GM19455 (cell line): ENCODE measurements around the gene IL4I1.

ENCODE experiments used
- ATAC-seq: cut with Tn5 transposase; IDR thresholded peaks from one replicate; pipeline ENCODE4 v1.9.1; 2021; ENCODE audit not compliant: unreplicated experiment

Gene IL4I1

GRCh38 chr19:49879243-49879963, 17.3 kb downstream of the IL4I1 start:
- ATAC-seq: no peak

- no peak for ATAC-seq
These were observed 18.0 kb downstream of the IL4I1 start for GRCh38 chr19:49878744-49879070.

GRCh38 chr19:49877879-49878743, 18.6 kb downstream of the IL4I1 start:
- ATAC-seq: peak; percentile 41

GRCh38 chr19:49877020-49877878, 19.4 kb downstream of the IL4I1 start, which contains the start of the genes AKT1S1 and TBC1D17:
Gene AKT1S1, minus strand, starts transcription at chr19:49877355. Its CDS starts 4,060 bp downstream, at chr19:49873295.
Gene TBC1D17, plus strand, starts transcription at chr19:49877702. Its CDS starts 22 bp downstream, at chr19:49877724.
- peak; percentile 53 for ATAC-seq

- peak; percentile 47 for ATAC-seq
These were observed 20.2 kb downstream of the IL4I1 start for GRCh38 chr19:49876422-49877019.

GRCh38 chr19:49875857-49876421, 20.7 kb downstream of the IL4I1 start:
- ATAC-seq: no peak

- no peak for ATAC-seq
These were observed 21.5 kb downstream of the IL4I1 start for GRCh38 chr19:49875177-49875576.

- ATAC-seq: no peak
These were observed 22.1 kb downstream of the IL4I1 start for GRCh38 chr19:49874503-49875157.

- no peak for ATAC-seq
These were observed 22.9 kb downstream of the IL4I1 start for GRCh38 chr19:49873834-49874233.

GRCh38 chr19:49873129-49873521, 23.6 kb downstream of the IL4I1 start:
- ATAC-seq: no peak

- ATAC-seq: no peak
These were observed 24.2 kb downstream of the IL4I1 start for GRCh38 chr19:49872245-49873128.

- ATAC-seq: no peak
These were observed 25.2 kb downstream of the IL4I1 start for GRCh38 chr19:49871349-49871985.

GRCh38 chr19:49870309-49870901, 26.3 kb downstream of the IL4I1 start:
- ATAC-seq: no peak

GRCh38 chr19:49869484-49870308, 27.0 kb downstream of the IL4I1 start:
- peak; percentile 67 for ATAC-seq

GRCh38 chr19:49869009-49869483, 27.6 kb downstream of the IL4I1 start:
- peak; percentile 4 for ATAC-seq

- peak; percentile 44 for ATAC-seq
These were observed 29.5 kb downstream of the IL4I1 start, which contains the start of gene PNKP for GRCh38 chr19:49866933-49867782. Gene PNKP, minus strand, starts transcription at chr19:49867576. Its CDS starts 372 bp downstream, at chr19:49867204.
